ENCODE measurements around the gene ACOT6.
"Not testable (repeated sequence)": the region's sequence is repeated elsewhere in the genome, so short reads cannot be mapped to it uniquely, and the experiment has no call there.

The ACOT6 gene

GRCh38 chr14:73659202-73659601 lies 46.9 kb downstream of the ACOT6 start:
- not testable (repeated sequence) for DNase-seq

GRCh38 chr14:73660511-73660910 lies 48.2 kb downstream of the ACOT6 start:
- no peak for DNase-seq

GRCh38 chr14:73661872-73662271 lies 49.6 kb downstream of the ACOT6 start:
- DNase-seq: no peak

GRCh38 chr14:73662487-73662943 lies 50.2 kb downstream of the ACOT6 start:
- DNase-seq: no peak

GRCh38 chr14:73663548-73664212 lies 51.4 kb downstream of the ACOT6 start:
- no peak for DNase-seq

GRCh38 chr14:73665130-73665529 lies 52.8 kb downstream of the ACOT6 start:
- DNase-seq: no peak

GRCh38 chr14:73666583-73666982 lies 54.3 kb downstream of the ACOT6 start:
- no peak for DNase-seq

- no peak for DNase-seq
These were observed 55.5 kb downstream of the ACOT6 start for GRCh38 chr14:73667854-73668253.

Measured in NCI-H187 (cell line).